ENCODE measurements around the gene TWF2.

GRCh38 chr3:52265387-52265786 is 26.4 kb upstream of the TWF2 start:
- TF ChIP-seq FOXM1 (IDR thresholded peaks at IDR 0.05; ENCODE audit: borderline replicate concordance, low read depth) (no peak), EGR1 (IDR thresholded peaks at IDR 0.05) (no peak), RAD21 (IDR thresholded peaks at IDR 0.05; ENCODE audit: low read depth) (peak; percentile 31; the same call in 1 of the 2 replicates), TAF1 (IDR thresholded peaks at IDR 0.05; ENCODE audit: low read depth) (no peak), EP300 (IDR thresholded peaks at IDR 0.05; ENCODE audit: borderline replicate concordance) (peak; percentile 19; the same call in 1 of the 2 replicates), CEBPB (IDR thresholded peaks at IDR 0.05) (no peak), MAX (IDR thresholded peaks at IDR 0.05) (no peak)
